HepG2 (cell line): ENCODE data around the gene MRPL51. TPM values are rescaled to one million over a fixed set of nuclear protein-coding genes. Genes with fewer than 3 reads are reported as not detected.

Source experiments
- AHR ChIP-seq: IDR thresholded peaks from 2 replicates; pipeline ENCODE4 v1.6.1; 2018; ENCODE audit warnings: missing genetic modification reagents, missing compliant biosample characterization
- BHLHE40 ChIP-seq: IDR thresholded peaks from 2 replicates; pipeline ENCODE4 v1.6.1; 2011; ENCODE audit warnings: low read length, improper control_type of control experiment
- CENPX ChIP-seq: sonication (generic); formaldehyde crosslinking; IDR thresholded peaks from 2 replicates; pipeline ENCODE4 v1.9.0; 2021; ENCODE audit warnings: mild to moderate bottlenecking, missing genetic modification reagents, moderate library complexity
- GABPA ChIP-seq, 2 experiments: IDR thresholded peaks; 2 replicates each; pipeline ENCODE4 v1.6.1; 2011 to 2016; ENCODE audit warnings: low read depth in 2 of 2, low read length in 1 of 2, missing biosample characterization in 1 of 2, missing genetic modification characterization in 1 of 2
- HNRNPK ChIP-seq: fragments of 200-400 bp; formaldehyde crosslinking; IDR thresholded peaks from 2 replicates; pipeline ENCODE4 v1.6.1; 2018; ENCODE audit warnings: low read length, low read depth, moderate library complexity, mild to moderate bottlenecking; ENCODE audit not compliant: poor library complexity, severe bottlenecking
- HNRNPL ChIP-seq: fragments of 200-400 bp; formaldehyde crosslinking; IDR thresholded peaks from 2 replicates; pipeline ENCODE4 v1.6.1; 2017; ENCODE audit warnings: mild to moderate bottlenecking, low read depth, low read length
- ISL2 ChIP-seq: sonication (generic); formaldehyde crosslinking; IDR thresholded peaks from 2 replicates; pipeline ENCODE4 v1.5.0; 2020; ENCODE audit warnings: missing genetic modification reagents
- KLF6 ChIP-seq: IDR thresholded peaks from 2 replicates; pipeline ENCODE4 v1.8.0; 2016; ENCODE audit warnings: missing biosample characterization, missing genetic modification reagents
- MEIS2 ChIP-seq: sonication (generic); formaldehyde crosslinking; IDR thresholded peaks from 2 replicates; pipeline ENCODE4 v1.9.0; 2021; ENCODE audit warnings: mild to moderate bottlenecking, missing genetic modification reagents
- NFE2 ChIP-seq: sonication (generic); formaldehyde crosslinking; IDR thresholded peaks from 2 replicates; pipeline ENCODE4 v1.4.0; 2020; ENCODE audit warnings: missing genetic modification reagents
- NFE2L2 ChIP-seq: fragments of 150-350 bp; IDR thresholded peaks from 2 replicates; pipeline ENCODE4 v1.6.1; 2014; ENCODE audit warnings: low read length
- PHF21A ChIP-seq: sonication (generic); formaldehyde crosslinking; IDR thresholded peaks from 2 replicates; pipeline ENCODE4 v1.5.0; 2020; ENCODE audit warnings: mild to moderate bottlenecking, missing genetic modification reagents
- PHF5A ChIP-seq: IDR thresholded peaks from one replicate; pipeline ENCODE4 v1.6.1; 2018; ENCODE audit warnings: low read depth, missing genetic modification reagents; ENCODE audit not compliant: unreplicated experiment
- TBX3 ChIP-seq: fragments of 450-650 bp; IDR thresholded peaks from 2 replicates; pipeline ENCODE4 v1.6.1; 2017; ENCODE audit warnings: antibody characterized with exemption, mild to moderate bottlenecking, inconsistent platforms, borderline replicate concordance
- TSC22D2 ChIP-seq: sonication (generic); formaldehyde crosslinking; IDR thresholded peaks from 2 replicates; pipeline ENCODE4 v1.5.1; 2020; ENCODE audit warnings: missing genetic modification reagents, mild to moderate bottlenecking, borderline replicate concordance
- ZBTB7A ChIP-seq: sonication (generic); formaldehyde crosslinking; IDR thresholded peaks from 2 replicates; pipeline ENCODE4 v1.8.0; 2022; ENCODE audit warnings: mild to moderate bottlenecking, missing genetic modification reagents
- ZFP36L2 ChIP-seq: sonication (generic); formaldehyde crosslinking; IDR thresholded peaks from 2 replicates; pipeline ENCODE4 v1.4.0; 2020; ENCODE audit warnings: missing genetic modification reagents
- ZNF30 ChIP-seq: sonication (generic); formaldehyde crosslinking; IDR thresholded peaks from 2 replicates; pipeline ENCODE4 v1.5.0; 2020; ENCODE audit warnings: mild to moderate bottlenecking, missing genetic modification reagents
- ZNF367 ChIP-seq: sonication (generic); formaldehyde crosslinking; IDR thresholded peaks from 2 replicates; pipeline ENCODE4 v1.4.0; 2020; ENCODE audit warnings: missing genetic modification reagents, borderline replicate concordance
- ZNF557 ChIP-seq: sonication (generic); formaldehyde crosslinking; IDR thresholded peaks from 2 replicates; pipeline ENCODE4 v1.4.0; 2020; ENCODE audit warnings: missing genetic modification reagents
- ZNF605 ChIP-seq: sonication (generic); formaldehyde crosslinking; IDR thresholded peaks from 2 replicates; pipeline ENCODE4 v1.8.0; 2022; ENCODE audit warnings: mild to moderate bottlenecking, missing genetic modification reagents
- ZNF703 ChIP-seq: sonication (generic); formaldehyde crosslinking; IDR thresholded peaks from 2 replicates; pipeline ENCODE4 v1.5.1; 2020; ENCODE audit warnings: missing genetic modification reagents, mild to moderate bottlenecking, moderate library complexity, borderline replicate concordance
- ZNF780A ChIP-seq: sonication (generic); formaldehyde crosslinking; IDR thresholded peaks from 2 replicates; pipeline ENCODE4 v1.8.0; 2022; ENCODE audit warnings: mild to moderate bottlenecking, missing genetic modification reagents, moderate library complexity
- ZNF83 ChIP-seq: sonication (generic); formaldehyde crosslinking; IDR thresholded peaks from 2 replicates; pipeline ENCODE4 v1.4.0; 2020; ENCODE audit warnings: missing genetic modification reagents, mild to moderate bottlenecking, borderline replicate concordance
- ZSCAN21 ChIP-seq: sonication (generic); formaldehyde crosslinking; IDR thresholded peaks from 2 replicates; pipeline ENCODE4 v1.8.0; 2022; ENCODE audit warnings: mild to moderate bottlenecking, missing genetic modification reagents, moderate library complexity, borderline replicate concordance
- polyA plus RNA-seq, 8 experiments: library from polyadenylated mRNA; depleted of rRNA in 3 of 8; stranded (reverse) in 7 of 8; unstranded in 1 of 8; fragments of >200 nt; fragmentation: Illumina TruSeq in 4 of 8; extraction: Trizol in 4 of 8; gene quantifications; 2 replicates each; pipeline versions ENCODE4 v1.2.1 to v1.2.3, GENCODE V29; 2011 to 2016; ENCODE audit warnings: low read depth in 4 of 8, missing spikeins in 1 of 8, mixed read lengths in 1 of 8; ENCODE audit not compliant: insufficient read depth in 1 of 8
- total RNA-seq, 5 experiments: library from RNA; depleted of rRNA; stranded (reverse); fragments of >200 nt; fragmentation: Illumina TruSeq; extraction: Trizol; gene quantifications; 2 replicates each; pipeline ENCODE4 v1.2.3, GENCODE V29; 2016; ENCODE audit warnings: low read depth in 1 of 5
- TF ChIP-seq, protein P1 (sequence below): IDR thresholded peaks from 2 replicates; pipeline ENCODE4 v1.6.1; 2016; ENCODE audit warnings: mild to moderate bottlenecking
- TF ChIP-seq, protein P2 (sequence below): sonication (generic); formaldehyde crosslinking; IDR thresholded peaks from 2 replicates; pipeline ENCODE4 v1.4.0; 2020; ENCODE audit warnings: missing genetic modification reagents, mild to moderate bottlenecking, borderline replicate concordance

The MRPL51 gene
- total and polyA plus RNA-seq, 2 of the 13 experiments (the other 11 are each of a cell fraction or from before 2014, with no cell fraction given), result 64.8 to 278 TPM

DNA sequence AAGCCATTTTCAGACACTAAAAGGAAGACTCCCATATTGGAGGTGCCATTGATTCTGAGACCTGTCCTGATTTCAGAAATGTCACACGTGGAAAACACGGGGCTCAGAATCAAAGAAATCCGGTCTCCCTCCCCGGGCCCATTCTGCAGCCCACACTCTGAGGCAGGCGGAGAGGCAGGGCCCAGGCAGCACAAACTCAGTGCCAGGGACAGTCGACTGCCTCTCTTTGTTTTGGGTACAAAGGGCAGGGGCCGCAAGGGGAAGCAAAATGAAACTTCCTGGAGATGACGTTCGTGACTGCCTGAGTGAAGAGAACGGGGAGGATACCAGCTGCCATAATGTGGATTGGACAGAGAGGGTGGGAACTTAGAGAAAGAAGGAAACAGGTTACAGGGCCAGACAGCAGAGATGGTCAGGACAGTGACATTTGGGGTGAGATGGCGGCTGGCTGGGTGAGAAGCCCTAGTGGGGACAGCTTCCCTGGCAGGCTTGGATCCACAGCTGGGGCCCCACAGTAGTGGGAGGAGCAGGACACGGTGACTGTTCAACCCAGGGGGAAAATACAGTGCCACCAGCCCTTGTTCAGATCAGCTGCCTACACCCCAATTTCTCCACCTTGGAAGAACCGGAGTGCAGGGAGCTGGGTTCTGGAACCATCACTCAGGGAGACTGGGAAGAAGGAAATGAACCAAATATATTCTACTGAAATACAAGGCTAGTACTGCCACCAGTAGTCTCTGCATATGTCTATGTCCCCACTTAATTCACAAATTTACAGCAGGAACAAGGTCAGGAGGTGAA, 49.3 kb upstream of the MRPL51 start (continued):
- TF ChIP-seq ZNF557 (CRISPR knock-in tag), result no peak
- TF ChIP-seq ZNF30 (CRISPR knock-in tag), result no peak
- 0 out of 2 replicates have a peak, but pooled peaks have one; percentile 46 for TF ChIP-seq ZNF605 (CRISPR knock-in tag)
- TF ChIP-seq PHF5A (CRISPR knock-in tag), result peak; percentile 31
- peak; percentile 75; the same call in 1 of the 2 replicates for TF ChIP-seq TSC22D2 (CRISPR knock-in tag)
- TF ChIP-seq CENPX (CRISPR knock-in tag), result no peak
- TF ChIP-seq AHR (CRISPR knock-in tag), result no peak
- TF ChIP-seq PHF21A (CRISPR knock-in tag), result peak; percentile 86
- no peak for TF ChIP-seq ZNF83 (CRISPR knock-in tag)
- no peak for TF ChIP-seq NFE2L2
- no peak for TF ChIP-seq ZNF703 (CRISPR knock-in tag)
- peak; percentile 66; the same call in 1 of the 2 replicates for TF ChIP-seq KLF6 (CRISPR knock-in tag)
- peak; percentile 22; the same call in 1 of the 2 replicates for TF ChIP-seq BHLHE40
- TF ChIP-seq ZNF780A (CRISPR knock-in tag), result no peak; the same call in 1 of the 2 replicates
- TF ChIP-seq, protein P1, sequence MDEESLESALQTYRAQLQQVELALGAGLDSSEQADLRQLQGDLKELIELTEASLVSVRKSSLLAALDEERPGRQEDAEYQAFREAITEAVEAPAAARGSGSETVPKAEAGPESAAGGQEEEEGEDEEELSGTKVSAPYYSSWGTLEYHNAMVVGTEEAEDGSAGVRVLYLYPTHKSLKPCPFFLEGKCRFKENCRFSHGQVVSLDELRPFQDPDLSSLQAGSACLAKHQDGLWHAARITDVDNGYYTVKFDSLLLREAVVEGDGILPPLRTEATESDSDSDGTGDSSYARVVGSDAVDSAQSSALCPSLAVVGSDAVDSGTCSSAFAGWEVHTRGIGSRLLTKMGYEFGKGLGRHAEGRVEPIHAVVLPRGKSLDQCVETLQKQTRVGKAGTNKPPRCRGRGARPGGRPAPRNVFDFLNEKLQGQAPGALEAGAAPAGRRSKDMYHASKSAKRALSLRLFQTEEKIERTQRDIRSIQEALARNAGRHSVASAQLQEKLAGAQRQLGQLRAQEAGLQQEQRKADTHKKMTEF (CRISPR knock-in tag), result peak; percentile 89
- TF ChIP-seq TBX3, result no peak
- TF ChIP-seq, protein P2, sequence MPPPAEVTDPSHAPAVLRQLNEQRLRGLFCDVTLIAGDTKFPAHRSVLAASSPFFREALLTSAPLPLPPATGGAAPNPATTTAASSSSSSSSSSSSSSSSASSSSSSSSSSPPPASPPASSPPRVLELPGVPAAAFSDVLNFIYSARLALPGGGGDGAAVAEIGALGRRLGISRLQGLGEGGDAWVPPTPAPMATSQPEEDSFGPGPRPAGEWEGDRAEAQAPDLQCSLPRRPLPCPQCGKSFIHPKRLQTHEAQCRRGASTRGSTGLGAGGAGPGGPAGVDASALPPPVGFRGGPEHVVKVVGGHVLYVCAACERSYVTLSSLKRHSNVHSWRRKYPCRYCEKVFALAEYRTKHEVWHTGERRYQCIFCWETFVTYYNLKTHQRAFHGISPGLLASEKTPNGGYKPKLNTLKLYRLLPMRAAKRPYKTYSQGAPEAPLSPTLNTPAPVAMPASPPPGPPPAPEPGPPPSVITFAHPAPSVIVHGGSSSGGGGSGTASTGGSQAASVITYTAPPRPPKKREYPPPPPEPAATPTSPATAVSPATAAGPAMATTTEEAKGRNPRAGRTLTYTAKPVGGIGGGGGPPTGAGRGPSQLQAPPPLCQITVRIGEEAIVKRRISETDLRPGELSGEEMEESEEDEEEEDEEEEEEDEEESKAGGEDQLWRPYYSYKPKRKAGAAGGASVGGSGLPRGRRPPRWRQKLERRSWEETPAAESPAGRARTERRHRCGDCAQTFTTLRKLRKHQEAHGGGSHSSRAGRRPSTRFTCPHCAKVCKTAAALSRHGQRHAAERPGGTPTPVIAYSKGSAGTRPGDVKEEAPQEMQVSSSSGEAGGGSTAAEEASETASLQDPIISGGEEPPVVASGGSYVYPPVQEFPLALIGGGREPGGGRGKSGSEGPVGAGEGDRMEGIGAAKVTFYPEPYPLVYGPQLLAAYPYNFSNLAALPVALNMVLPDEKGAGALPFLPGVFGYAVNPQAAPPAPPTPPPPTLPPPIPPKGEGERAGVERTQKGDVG, result no peak
- TF ChIP-seq ZNF367, result no peak
- no peak for TF ChIP-seq ZSCAN21 (CRISPR knock-in tag)
- TF ChIP-seq ZBTB7A, result peak; percentile 51; the same call in 1 of the 2 replicates
- TF ChIP-seq HNRNPL, result peak; percentile 79; the same call in 1 of the 2 replicates
- TF ChIP-seq GABPA (IDR thresholded peaks at IDR 0.05; ENCODE audit: low read depth, low read length), result no peak
- peak; percentile 84 for TF ChIP-seq GABPA (CRISPR knock-in tag; IDR thresholded peaks at IDR 0.05; ENCODE audit: low read depth)
- TF ChIP-seq HNRNPK, result no peak
- no peak for TF ChIP-seq ZFP36L2 (CRISPR knock-in tag)
- TF ChIP-seq ISL2 (CRISPR knock-in tag), result peak; percentile 50
- TF ChIP-seq MEIS2 (CRISPR knock-in tag), result peak; percentile 49; the same call in 1 of the 2 replicates
- TF ChIP-seq NFE2 (CRISPR knock-in tag), result no peak
